CD4-positive, CD25-positive, alpha-beta regulatory T cell (primary cell): ENCODE results near the gene CCL20. TPM values are rescaled to one million over a fixed set of nuclear protein-coding genes. Genes with fewer than 3 reads are reported as not detected.

Experiments used
- ATAC-seq, 2 donors: fragments of 150-1000 bp; cut with Tn5 transposase; one replicate each; pipeline ENCODE4 v1.10.0; 2021; ENCODE audit warnings: low read depth in 2 of 2, moderate number of reproducible peaks in 2 of 2, moderate library complexity in 1 of 2
- DNase-seq, 3 donors: peaks; one replicate each; pipeline versions ENCODE4 v3.0.0 to v3.0.0-alpha.2; 2012 to 2022; ENCODE audit warnings: mixed read lengths in 1 of 3
- H3K27ac ChIP-seq: one replicate; pipeline ENCODE4 v1.7.0; 2013; ENCODE audit warnings: mild to moderate bottlenecking, low read length; ENCODE audit not compliant: insufficient read depth, poor library complexity, severe bottlenecking
- H3K27me3 ChIP-seq: one replicate; pipeline ENCODE4 v1.7.0; 2013; ENCODE audit warnings: low read length; ENCODE audit not compliant: control insufficient read depth, insufficient read depth
- H3K36me3 ChIP-seq: one replicate; pipeline ENCODE4 v1.7.0; 2013; ENCODE audit warnings: mild to moderate bottlenecking, low read length, moderate library complexity; ENCODE audit not compliant: control insufficient read depth, insufficient read depth
- H3K4me1 ChIP-seq: 2 replicates; pipeline ENCODE4 v1.7.0; 2013; ENCODE audit warnings: mild to moderate bottlenecking, low read length; ENCODE audit not compliant: insufficient read depth, control insufficient read depth, poor library complexity, severe bottlenecking
- H3K4me3 ChIP-seq: one replicate; pipeline ENCODE4 v1.7.0; 2013; ENCODE audit warnings: low read depth, mild to moderate bottlenecking, low read length, moderate library complexity
- H3K9me3 ChIP-seq, 2 experiments: 1 replicate in 1 of 2; 2 replicates in 1 of 2; pipeline ENCODE4 v1.7.0; 2013; ENCODE audit warnings: low read length in 2 of 2, mild to moderate bottlenecking in 1 of 2, moderate library complexity in 1 of 2; ENCODE audit not compliant: control insufficient read depth in 2 of 2
- H3K27ac Mint-ChIP-seq, 3 donors: one replicate each; pipeline ENCODE4 v1.8.0; 2020 to 2022; ENCODE audit warnings: mild to moderate bottlenecking in 3 of 3, mixed read lengths in 3 of 3, moderate library complexity in 2 of 3
- H3K27me3 Mint-ChIP-seq: one replicate; pipeline ENCODE4 v1.8.0; 2022; ENCODE audit warnings: mild to moderate bottlenecking, mixed read lengths
- H3K36me3 Mint-ChIP-seq: one replicate; pipeline ENCODE4 v1.8.0; 2020; ENCODE audit warnings: mixed read lengths
- H3K4me1 Mint-ChIP-seq, 4 donors: one replicate each; pipeline ENCODE4 v1.8.0; 2020 to 2022; ENCODE audit warnings: mixed read lengths in 4 of 4, mild to moderate bottlenecking in 1 of 4
- H3K4me3 Mint-ChIP-seq, 4 donors: one replicate each; pipeline ENCODE4 v1.8.0; 2020 to 2022; ENCODE audit warnings: mild to moderate bottlenecking in 4 of 4, mixed read lengths in 4 of 4, moderate library complexity in 3 of 4
- H3K9me3 Mint-ChIP-seq, 7 donors: one replicate each; pipeline ENCODE4 v1.8.0; 2020 to 2022; ENCODE audit warnings: mixed read lengths in 7 of 7, mild to moderate bottlenecking in 3 of 7, moderate library complexity in 2 of 7
- polyA plus RNA-seq, 4 donors: library from polyadenylated mRNA; unstranded; fragments of 300-500 nt; fragmentation: Illumina TruSeq; gene quantifications; one replicate each; pipeline ENCODE4 v1.2.3, GENCODE V29; 2021
- total RNA-seq: library from RNA; stranded (reverse); gene quantifications from one replicate; pipeline ENCODE4 v1.2.3, GENCODE V29; 2022

The CCL20 gene
- total and polyA plus RNA-seq, 5 donors from 2014 or later: 0.94 to 3.7 (median 2.2) TPM

DNA sequence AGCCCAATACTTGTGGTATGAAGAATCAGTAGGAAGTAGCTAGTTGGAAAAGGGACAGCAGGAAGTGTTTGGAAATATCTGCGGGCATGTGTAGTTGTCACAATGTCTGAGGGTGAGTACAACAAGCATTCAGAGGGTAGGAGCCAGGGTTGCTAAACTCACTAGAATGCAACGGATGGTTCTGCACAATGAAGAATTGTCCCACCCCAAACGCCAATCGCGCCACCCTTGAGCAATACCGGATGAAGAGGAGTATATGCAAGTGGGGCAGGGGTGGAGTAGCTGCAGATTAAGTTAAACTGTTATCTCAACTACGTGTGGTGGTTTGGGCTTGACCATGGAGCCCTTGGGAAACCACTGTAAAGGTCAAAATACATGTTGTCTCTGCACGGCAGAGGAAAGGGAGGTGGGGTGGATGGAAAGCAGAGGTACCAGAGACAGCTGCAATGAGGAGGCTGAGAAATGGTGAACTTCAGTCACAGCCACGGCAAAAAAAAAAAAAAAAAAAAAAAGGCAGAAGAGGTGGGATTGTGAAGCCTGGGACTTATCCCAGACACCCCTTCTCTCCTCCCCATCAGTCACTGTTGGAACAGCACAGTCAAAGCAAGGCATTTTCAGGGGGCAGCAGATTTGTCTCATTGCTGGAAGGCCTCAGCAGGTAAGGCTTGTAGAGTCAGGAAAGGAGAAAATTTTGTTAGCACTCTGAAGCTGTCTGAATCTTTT, 5.2 kb downstream of the CCL20 start:
- no peaks in the 10 kb centered on the region for H3K27me3 ChIP-seq
- H3K27ac Mint-ChIP-seq: peak overlapping the region in 2 of 3 donors; percentile 11 to 25
- peak overlapping the region; percentile 18 for H3K27ac ChIP-seq
- peaks cover 3% of the 10 kb centered on the region for H3K4me1 ChIP-seq
- no peaks in the 10 kb centered on the region for H3K36me3 Mint-ChIP-seq
- DNase-seq (peak in 1 of 3 donors; percentile 4), ATAC-seq (no peak)
- no peaks in the 10 kb centered on the region for H3K9me3 ChIP-seq
- peaks cover 0 to 5% (median 1%) of the 10 kb centered on the region in 7 donors for H3K9me3 Mint-ChIP-seq
- peak overlapping the region; percentile 47 for H3K4me3 ChIP-seq
- peaks cover 8% of the 10 kb centered on the region for H3K27me3 Mint-ChIP-seq
- H3K4me1 Mint-ChIP-seq: peaks cover 3 to 21% (median 12%) of the 10 kb centered on the region in 4 donors
- H3K36me3 ChIP-seq: no peaks in the 10 kb centered on the region
- peak overlapping the region; percentile 11 to 88 (median 36) for H3K4me3 Mint-ChIP-seq

DNA sequence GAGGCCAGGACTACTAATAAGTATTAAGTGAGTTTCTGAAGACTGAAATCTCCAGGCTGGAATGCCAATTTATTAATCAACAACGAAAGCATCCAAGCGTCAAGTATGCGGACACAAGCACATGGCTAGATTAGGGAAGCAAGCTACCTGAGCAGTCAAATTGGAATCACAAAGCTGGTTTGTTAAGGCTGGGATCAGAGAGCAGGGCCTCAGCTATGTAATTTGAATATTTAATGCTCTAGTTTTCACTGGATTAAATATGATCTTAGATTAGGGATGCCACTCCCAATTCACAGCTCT, 5.7 kb downstream of the CCL20 start:
- ATAC-seq (no peak), DNase-seq (no peak)
- no peaks in the 10 kb centered on the region for H3K36me3 ChIP-seq
- H3K4me1 ChIP-seq: peaks cover 3% of the 10 kb centered on the region
- no peak overlapping the region for H3K4me3 Mint-ChIP-seq
- H3K27ac Mint-ChIP-seq: peak overlapping the region in 1 of 3 donors; percentile 11
- no peak overlapping the region for H3K4me3 ChIP-seq
- H3K27ac ChIP-seq: no peak overlapping the region
- H3K27me3 ChIP-seq: no peaks in the 10 kb centered on the region
- no peaks in the 10 kb centered on the region for H3K36me3 Mint-ChIP-seq
- H3K9me3 Mint-ChIP-seq: peaks cover 0 to 4% (median 1%) of the 10 kb centered on the region in 7 donors
- peaks cover 8% of the 10 kb centered on the region for H3K27me3 Mint-ChIP-seq
- H3K4me1 Mint-ChIP-seq: peaks cover 0 to 17% (median 10%) of the 10 kb centered on the region in 4 donors
- no peaks in the 10 kb centered on the region for H3K9me3 ChIP-seq

DNA sequence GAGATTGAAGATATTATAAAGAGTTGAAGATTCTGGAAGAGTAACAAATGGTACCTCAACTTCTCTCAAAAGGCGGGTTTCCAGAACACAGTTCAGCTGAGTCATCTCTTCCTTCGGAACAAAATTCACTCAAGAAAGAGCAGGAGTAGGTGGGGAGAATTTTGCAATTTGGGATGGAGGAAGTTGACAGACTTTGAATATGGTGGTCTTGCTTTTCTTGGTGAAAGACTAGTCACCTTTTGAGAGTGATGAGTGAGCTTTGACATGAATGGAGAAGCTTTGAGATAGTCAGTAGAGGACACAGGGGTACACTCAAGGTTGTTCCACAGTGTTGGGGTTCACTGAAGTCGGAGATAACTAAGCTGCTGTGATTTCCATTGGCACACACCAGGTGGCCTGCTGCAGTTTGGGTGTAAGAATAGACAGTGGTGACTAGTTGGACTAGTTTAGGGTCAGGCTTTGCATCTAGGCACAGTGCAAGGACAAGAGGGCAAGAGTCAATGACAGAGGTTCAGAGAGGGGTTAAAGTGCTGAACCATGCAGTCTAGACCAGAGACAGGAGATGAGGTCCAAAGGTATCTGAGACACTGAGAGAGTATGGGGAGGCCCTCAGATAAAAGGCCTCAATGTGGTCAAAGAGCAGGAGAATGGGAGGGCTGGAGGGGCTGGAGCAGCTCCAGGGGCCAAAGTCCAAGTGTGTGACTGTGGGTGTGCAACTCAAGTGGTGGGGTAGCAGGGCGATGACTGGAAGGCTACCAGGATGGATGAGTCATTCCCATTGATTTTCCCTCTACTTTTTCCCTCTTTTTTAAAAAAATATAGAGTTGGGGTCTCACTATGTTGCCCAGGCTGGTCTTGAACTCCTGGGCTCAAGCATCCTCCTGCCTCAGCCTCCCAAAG, 7.7 kb downstream of the CCL20 start:
- peaks cover 3% of the 10 kb centered on the region for H3K4me1 ChIP-seq
- peak overlapping the region in 1 of 3 donors; percentile 15 for H3K27ac Mint-ChIP-seq

DNA sequence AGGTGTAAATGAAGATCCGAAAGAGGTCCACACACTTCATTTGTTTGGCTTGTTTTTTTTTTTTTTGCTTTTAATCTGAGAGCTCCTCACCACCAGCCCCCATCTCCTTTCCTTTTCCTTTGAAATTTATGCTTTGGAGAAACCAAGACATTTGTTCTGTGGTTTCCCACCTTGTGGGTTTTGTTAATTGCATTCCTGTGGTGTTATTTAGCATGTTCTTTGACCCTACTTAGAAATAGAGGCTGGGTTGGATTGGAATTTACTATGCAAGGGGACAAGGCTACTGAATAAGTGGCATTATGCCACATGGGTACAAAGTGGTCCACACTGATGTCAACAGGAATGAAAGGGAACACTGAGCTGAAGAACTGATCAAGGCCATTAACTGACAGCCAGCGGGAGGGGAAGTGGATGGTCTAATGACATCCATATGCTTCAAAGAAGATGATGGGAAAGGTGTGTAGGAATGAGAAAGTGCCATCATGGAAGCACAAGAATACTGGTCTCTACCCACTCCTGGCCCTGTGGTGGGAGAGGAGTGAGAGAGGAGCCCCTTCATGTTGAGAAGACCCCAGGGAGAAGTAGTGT, 8.9 kb downstream of the CCL20 start:
- Mint-ChIP-seq H3K27me3 (peaks cover 4% of the 10 kb centered on the region), H3K36me3 (no peaks in the 10 kb centered on the region), H3K4me1 (peaks cover 5 to 31% (median 18%) of the 10 kb centered on the region in 4 donors), H3K4me3 (no peak overlapping the region), H3K9me3 (peaks cover 0 to 5% (median 4%) of the 10 kb centered on the region in 7 donors), H3K27ac (no peak overlapping the region)
- Histone ChIP-seq H3K4me3 (no peak overlapping the region), H3K27ac (no peak overlapping the region), H3K36me3 (no peaks in the 10 kb centered on the region), H3K9me3 (no peaks in the 10 kb centered on the region), H3K27me3 (no peaks in the 10 kb centered on the region), H3K4me1 (peaks cover 3% of the 10 kb centered on the region)
- ATAC-seq (no peak), DNase-seq (no peak)

More for the DNA sequence above, 7.7 kb downstream of the CCL20 start:
- H3K36me3 ChIP-seq: no peaks in the 10 kb centered on the region
- no peaks in the 10 kb centered on the region for H3K9me3 ChIP-seq
- Mint-ChIP-seq H3K9me3 (peaks cover 0 to 4% (median 1%) of the 10 kb centered on the region in 7 donors), H3K27me3 (peaks cover 4% of the 10 kb centered on the region), H3K36me3 (no peaks in the 10 kb centered on the region), H3K4me1 (peaks cover 0 to 23% (median 13%) of the 10 kb centered on the region in 4 donors), H3K4me3 (no peak overlapping the region)
- no peak for ATAC-seq
- DNase-seq: no peak
- no peaks in the 10 kb centered on the region for H3K27me3 ChIP-seq
- no peak overlapping the region for H3K27ac ChIP-seq
- no peak overlapping the region for H3K4me3 ChIP-seq

DNA sequence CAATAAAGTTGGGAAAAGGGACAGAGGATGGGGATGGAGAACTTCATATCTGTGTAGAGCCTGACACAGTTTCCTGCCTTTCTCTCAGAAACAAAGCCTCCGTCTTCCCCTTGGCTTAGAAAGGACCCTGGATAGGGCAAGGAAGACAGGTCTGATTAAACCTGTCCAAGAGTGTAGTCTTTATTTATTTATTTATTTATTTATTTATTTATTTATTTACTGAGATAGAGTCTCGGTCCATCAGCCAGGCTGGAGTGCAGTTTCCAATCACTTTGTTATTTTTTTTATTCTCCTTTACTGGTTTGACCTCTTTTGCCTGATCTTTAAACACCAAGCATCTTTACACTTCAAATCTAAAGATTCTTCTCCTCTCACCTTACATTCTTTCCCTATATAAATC, 10.3 kb downstream of the CCL20 start:
- Mint-ChIP-seq H3K36me3 (no peaks in the 10 kb centered on the region), H3K4me3 (no peak overlapping the region), H3K27ac (no peak overlapping the region), H3K27me3 (peaks cover 4% of the 10 kb centered on the region), H3K9me3 (peaks cover 0 to 5% (median 4%) of the 10 kb centered on the region in 7 donors), H3K4me1 (peaks cover 0 to 18% (median 11%) of the 10 kb centered on the region in 4 donors)
- H3K4me3 ChIP-seq: no peak overlapping the region
- no peaks in the 10 kb centered on the region for H3K36me3 ChIP-seq
- DNase-seq (no peak), ATAC-seq (no peak)
- peaks cover 2% of the 10 kb centered on the region for H3K4me1 ChIP-seq
- H3K9me3 ChIP-seq: no peaks in the 10 kb centered on the region
- no peak overlapping the region for H3K27ac ChIP-seq
- no peaks in the 10 kb centered on the region for H3K27me3 ChIP-seq

DNA sequence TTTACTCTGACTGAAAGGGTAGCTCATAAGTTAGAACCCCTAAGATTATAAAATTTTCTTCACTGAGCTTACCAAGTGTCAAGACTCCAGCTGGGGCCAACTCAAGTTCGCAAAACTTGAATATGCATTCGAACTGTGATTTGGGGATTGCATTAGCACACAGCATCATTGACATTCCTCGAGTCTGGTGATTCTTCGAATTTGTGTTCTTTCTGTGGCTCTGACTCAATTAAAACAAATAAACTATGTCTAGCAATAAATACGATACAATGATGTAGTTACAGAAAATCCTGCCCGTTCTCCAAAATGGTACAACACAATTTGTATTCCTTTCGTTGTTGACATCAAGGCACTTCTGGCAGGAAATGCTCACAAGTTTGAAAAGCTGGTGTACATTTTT, 11.1 kb downstream of the CCL20 start:
- H3K27me3 Mint-ChIP-seq: peaks cover 4% of the 10 kb centered on the region
- Histone ChIP-seq H3K36me3 (no peaks in the 10 kb centered on the region), H3K9me3 (no peaks in the 10 kb centered on the region), H3K27ac (no peak overlapping the region), H3K27me3 (no peaks in the 10 kb centered on the region), H3K4me1 (no peaks in the 10 kb centered on the region), H3K4me3 (no peak overlapping the region)
- no peak for ATAC-seq
- no peaks in the 10 kb centered on the region for H3K36me3 Mint-ChIP-seq
- no peak for DNase-seq
- H3K4me3 Mint-ChIP-seq: no peak overlapping the region
- H3K9me3 Mint-ChIP-seq: peaks cover 0 to 5% (median 4%) of the 10 kb centered on the region in 7 donors
- peaks cover 0 to 18% (median 11%) of the 10 kb centered on the region in 4 donors for H3K4me1 Mint-ChIP-seq
- H3K27ac Mint-ChIP-seq: no peak overlapping the region

DNA sequence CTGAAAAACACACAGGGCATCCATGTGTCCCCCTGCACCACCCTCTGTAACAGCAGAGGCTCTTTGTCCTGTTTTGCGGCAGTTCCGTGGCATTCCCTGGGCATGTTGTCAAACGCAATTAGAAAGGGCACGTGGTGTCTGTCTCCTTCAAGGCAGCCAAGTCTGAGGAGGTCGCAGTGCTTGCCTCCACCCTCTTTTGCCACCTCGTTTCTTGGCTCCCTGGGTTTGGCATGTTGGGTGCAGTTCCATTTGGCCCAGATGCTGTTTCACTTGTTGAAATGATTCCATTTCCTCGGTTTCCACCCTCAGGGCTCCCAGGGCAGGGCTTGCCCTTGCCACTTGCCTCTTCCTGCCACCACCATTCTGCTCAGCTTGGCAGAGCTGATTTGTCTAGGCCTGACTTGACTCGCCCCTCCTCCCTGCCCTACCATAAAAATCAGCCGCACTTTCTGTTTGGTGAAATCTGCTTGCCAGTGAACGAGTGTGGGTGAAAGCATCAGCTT, 12.4 kb downstream of the CCL20 start:
- H3K9me3 Mint-ChIP-seq: peaks cover 0 to 5% (median 0%) of the 10 kb centered on the region in 7 donors
- peaks cover 4% of the 10 kb centered on the region for H3K27me3 Mint-ChIP-seq
- Histone ChIP-seq H3K27me3 (no peaks in the 10 kb centered on the region), H3K27ac (peak overlapping the region; percentile 30), H3K36me3 (no peaks in the 10 kb centered on the region), H3K9me3 (no peaks in the 10 kb centered on the region), H3K4me3 (no peak overlapping the region), H3K4me1 (no peaks in the 10 kb centered on the region)
- H3K36me3 Mint-ChIP-seq: no peaks in the 10 kb centered on the region
- peak; percentile 48 to 56 for ATAC-seq
- peak in 2 of 3 donors; percentile 39 to 42 for DNase-seq
- peak overlapping the region; percentile 60 to 74 (median 67) for H3K27ac Mint-ChIP-seq
- peak overlapping the region in 2 of 4 donors; percentile 11 to 54 for H3K4me3 Mint-ChIP-seq
- H3K4me1 Mint-ChIP-seq: peaks cover 0 to 18% (median 11%) of the 10 kb centered on the region in 4 donors
